ENCODE measurements around the gene GRAMD4. TPM values are rescaled to one million over a fixed set of nuclear protein-coding genes. Genes with fewer than 3 reads are reported as not detected.
A peak's percentile ranks its signal among the peaks of the same experiment; 100 is the strongest.

GRAMD4 gene
- total RNA-seq, 1 donor from 2014 or later: 58.1 TPM

DNA sequence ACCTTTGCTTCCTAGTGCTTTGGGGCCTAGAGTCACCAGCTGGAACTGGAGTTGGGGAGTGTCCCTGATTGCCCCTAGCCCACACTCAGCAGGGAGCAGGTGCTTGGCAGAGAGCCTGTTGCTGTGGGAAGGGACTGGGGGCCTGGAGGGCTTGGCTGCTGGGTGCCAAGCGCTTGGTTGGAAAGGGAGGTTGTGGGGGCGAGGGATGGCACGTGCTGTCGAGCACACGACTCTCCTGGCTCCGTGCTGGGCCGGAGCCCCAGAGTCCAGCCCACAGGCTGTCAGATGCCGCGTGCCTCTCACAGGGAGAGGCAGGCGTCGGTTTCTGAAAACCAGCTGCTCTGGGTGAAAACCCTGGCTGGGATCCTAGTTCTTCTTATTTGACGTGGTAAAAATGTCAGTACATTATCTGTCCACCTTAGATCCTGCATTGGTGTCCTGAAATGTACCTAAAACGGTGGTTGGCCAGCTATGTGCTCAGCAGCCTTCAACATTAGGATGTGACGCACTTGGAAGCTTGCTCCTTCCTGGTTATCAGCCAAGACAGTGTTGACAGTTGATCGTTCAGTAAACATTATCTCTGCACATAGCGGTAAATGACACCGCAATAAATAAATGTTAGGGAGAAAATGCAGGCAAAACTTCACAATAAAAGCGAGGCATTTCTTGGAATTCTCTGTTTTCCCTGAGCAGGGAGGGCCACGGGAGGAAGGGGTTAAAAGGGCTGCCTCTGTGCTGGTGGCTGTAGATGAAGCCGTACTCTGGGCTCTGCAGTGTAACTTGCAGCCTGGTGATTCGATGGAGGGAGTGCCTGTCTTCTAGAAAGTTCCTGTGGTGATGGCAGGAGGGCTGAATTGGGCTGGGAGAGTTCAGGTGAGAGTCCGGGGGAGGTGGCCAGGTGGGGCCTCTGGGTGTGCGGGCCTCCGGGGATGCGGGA, 29.2 kb downstream of the GRAMD4 start:
- H3K27ac ChIP-seq: no peak overlapping the region

GRCh38 chr22:46650078-46650810, 30.1 kb downstream of the GRAMD4 start:
- H3K27ac ChIP-seq: no peak overlapping the region
- no peaks in the 10 kb centered on the region for H3K36me3 ChIP-seq
- H3K27me3 ChIP-seq (ENCODE audit: low read depth): no peaks in the 10 kb centered on the region
- TF ChIP-seq, protein P1, sequence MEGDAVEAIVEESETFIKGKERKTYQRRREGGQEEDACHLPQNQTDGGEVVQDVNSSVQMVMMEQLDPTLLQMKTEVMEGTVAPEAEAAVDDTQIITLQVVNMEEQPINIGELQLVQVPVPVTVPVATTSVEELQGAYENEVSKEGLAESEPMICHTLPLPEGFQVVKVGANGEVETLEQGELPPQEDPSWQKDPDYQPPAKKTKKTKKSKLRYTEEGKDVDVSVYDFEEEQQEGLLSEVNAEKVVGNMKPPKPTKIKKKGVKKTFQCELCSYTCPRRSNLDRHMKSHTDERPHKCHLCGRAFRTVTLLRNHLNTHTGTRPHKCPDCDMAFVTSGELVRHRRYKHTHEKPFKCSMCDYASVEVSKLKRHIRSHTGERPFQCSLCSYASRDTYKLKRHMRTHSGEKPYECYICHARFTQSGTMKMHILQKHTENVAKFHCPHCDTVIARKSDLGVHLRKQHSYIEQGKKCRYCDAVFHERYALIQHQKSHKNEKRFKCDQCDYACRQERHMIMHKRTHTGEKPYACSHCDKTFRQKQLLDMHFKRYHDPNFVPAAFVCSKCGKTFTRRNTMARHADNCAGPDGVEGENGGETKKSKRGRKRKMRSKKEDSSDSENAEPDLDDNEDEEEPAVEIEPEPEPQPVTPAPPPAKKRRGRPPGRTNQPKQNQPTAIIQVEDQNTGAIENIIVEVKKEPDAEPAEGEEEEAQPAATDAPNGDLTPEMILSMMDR (IDR thresholded peaks at IDR 0.05): no peak
- no peak overlapping the region for H3K4me3 ChIP-seq
- peaks cover 23% of the 10 kb centered on the region for H3K4me1 ChIP-seq
- ATAC-seq: no peak
- DNase-seq: no peak
- no peaks in the 10 kb centered on the region for H3K9me3 ChIP-seq
- intact Hi-C loops (cut with DNase I): no loop called here

More for the DNA sequence above, 29.2 kb downstream of the GRAMD4 start:
- Histone ChIP-seq H3K4me3 (no peak overlapping the region), H3K4me1 (peaks cover 23% of the 10 kb centered on the region), H3K9me3 (no peaks in the 10 kb centered on the region), H3K36me3 (no peaks in the 10 kb centered on the region), H3K27me3 (ENCODE audit: low read depth) (no peaks in the 10 kb centered on the region)
- intact Hi-C loops (cut with DNase I): no loop called here
- TF ChIP-seq, protein P1 (IDR thresholded peaks at IDR 0.05): no peak
- ATAC-seq: peak; percentile 26 to 43
- no peak for DNase-seq

GRCh38 chr22:46651316-46651715, 31.1 kb downstream of the GRAMD4 start:
- Histone ChIP-seq H3K27ac (no peak overlapping the region), H3K4me3 (no peak overlapping the region), H3K4me1 (peaks cover 23% of the 10 kb centered on the region), H3K36me3 (no peaks in the 10 kb centered on the region), H3K9me3 (no peaks in the 10 kb centered on the region), H3K27me3 (ENCODE audit: low read depth) (no peaks in the 10 kb centered on the region)
- TF ChIP-seq, protein P1 (IDR thresholded peaks at IDR 0.05): no peak
- ATAC-seq (no peak), DNase-seq (no peak)
- intact Hi-C loops (cut with DNase I): no loop called here

DNA sequence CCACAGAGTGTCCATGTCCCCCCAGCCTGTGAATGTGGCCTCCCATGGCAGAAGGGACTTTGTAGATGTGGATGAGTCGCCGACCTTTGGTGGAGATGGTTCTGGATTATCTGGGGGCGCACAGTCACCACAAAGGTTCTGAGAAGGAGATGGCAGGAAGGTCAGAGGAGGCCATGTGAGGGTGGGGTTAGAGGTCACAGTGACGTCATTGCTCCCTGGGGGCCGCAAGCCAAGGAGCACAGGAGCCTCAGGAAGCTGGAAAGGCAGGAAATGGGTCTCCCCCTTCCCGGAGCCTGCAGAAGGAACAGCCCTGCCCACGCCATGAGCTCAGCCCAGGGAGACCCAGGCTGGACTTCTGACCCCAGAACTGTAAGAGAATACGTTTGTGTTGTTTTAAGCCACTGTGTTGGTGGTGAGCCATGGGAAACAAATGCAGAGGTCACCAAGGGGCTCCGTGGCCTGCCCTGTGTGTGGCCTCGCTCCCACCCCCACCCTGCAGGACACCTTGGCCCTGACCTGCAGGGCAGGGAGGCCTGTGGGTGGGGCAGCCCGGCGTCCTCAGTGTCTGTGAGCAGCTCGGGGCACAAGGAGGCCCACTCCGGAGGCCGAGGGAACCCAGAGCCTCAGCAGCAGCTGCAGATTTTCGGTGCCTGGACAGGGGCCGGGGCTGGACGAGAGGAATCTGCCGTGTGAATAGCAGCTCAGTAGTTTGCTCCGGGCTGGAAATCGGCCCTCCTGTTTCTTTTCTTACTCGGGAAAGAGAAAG, 32.1 kb downstream of the GRAMD4 start:
- H3K9me3 ChIP-seq: no peaks in the 10 kb centered on the region
- no peaks in the 10 kb centered on the region for H3K27me3 ChIP-seq (ENCODE audit: low read depth)
- DNase-seq: no peak
- peak overlapping the region; percentile 31 for H3K27ac ChIP-seq
- TF ChIP-seq, protein P1 (IDR thresholded peaks at IDR 0.05): no peak
- no peak overlapping the region for H3K4me3 ChIP-seq
- no peaks in the 10 kb centered on the region for H3K36me3 ChIP-seq
- intact Hi-C loops (cut with DNase I): no loop called here
- ATAC-seq: no peak
- H3K4me1 ChIP-seq: peaks cover 23% of the 10 kb centered on the region

DNA sequence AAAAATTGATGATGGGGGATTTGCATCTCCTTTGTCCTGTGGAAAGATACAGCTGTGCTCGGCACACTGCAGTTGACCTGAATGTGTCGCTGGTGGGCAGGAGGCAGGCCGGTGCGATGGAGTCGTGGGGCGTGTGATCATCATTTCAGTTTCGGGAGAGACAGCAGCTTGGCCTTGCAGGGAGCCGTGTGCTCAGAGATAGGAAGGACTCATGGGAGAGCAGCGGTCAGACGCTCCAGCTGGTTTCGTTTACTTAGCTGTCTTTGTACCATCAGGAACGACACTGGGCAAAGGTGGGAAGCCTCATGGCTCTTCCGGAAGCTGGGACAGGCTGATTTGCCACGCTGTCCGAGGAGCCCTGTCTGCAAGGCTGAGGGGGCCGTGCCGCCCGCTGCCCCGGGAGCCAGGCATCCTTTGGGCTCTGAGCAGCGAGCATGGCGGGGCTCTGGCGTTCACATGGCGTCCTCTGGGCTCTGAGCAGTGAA, 32.7 kb downstream of the GRAMD4 start:
- peaks cover 23% of the 10 kb centered on the region for H3K4me1 ChIP-seq
- H3K9me3 ChIP-seq: no peaks in the 10 kb centered on the region
- DNase-seq (no peak), ATAC-seq (no peak)
- intact Hi-C loops (cut with DNase I): no loop called here
- H3K27me3 ChIP-seq (ENCODE audit: low read depth): no peaks in the 10 kb centered on the region
- H3K4me3 ChIP-seq: no peak overlapping the region
- TF ChIP-seq, protein P1 (IDR thresholded peaks at IDR 0.05): no peak
- no peaks in the 10 kb centered on the region for H3K36me3 ChIP-seq
- H3K27ac ChIP-seq: peak overlapping the region; percentile 31
